ENCODE results near the gene TMPRSS2. TPM values are rescaled to one million over a fixed set of nuclear protein-coding genes. Genes with fewer than 3 reads are reported as not detected.
"Not testable (repeated sequence)": the region's sequence is repeated elsewhere in the genome, so short reads cannot be mapped to it uniquely, and the experiment has no call there.

The TMPRSS2 gene
- total RNA-seq, 1 donor from 2014 or later = not detected

DNA sequence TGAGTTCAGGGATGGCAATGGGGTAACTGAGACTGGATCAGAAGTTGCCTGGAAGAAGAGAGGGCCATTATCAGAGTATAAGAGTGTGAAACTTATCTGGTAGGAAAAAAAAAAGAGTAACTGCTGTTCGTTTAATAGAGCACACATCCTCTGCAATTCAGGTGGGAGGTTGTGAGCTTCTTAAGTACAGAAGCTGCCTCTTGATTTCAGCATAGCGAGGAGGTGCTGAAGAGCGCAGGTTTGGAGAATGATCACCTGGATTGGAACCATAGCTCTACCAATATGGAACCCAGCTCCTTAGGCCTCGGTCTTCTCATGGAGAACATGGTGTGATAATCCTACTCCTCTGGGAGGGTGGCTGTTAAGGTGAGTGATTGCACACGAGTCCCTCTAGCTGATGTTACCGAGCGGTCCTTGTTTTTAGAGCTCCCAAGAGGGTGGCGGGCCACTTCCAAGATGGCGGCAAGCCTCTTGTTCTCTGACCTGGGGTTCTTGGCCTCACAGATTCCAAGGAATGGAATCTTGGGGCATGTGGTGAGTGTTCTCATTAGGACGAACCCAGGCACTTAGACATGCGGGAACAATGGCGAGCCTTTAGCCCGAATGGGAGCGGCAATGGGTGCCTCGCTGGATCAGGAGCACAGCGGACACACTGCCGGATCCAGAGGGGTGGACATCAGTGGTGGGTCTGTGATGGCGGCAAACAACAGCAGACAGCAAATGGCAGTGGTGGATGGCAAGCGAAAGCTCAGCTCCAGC is 85.2 kb downstream of the TMPRSS2 start:
- H3K36me3 ChIP-seq (ENCODE audit: control insufficient read depth in 3 of 3, insufficient read depth in 3 of 3, low read length in 3 of 3) = no peaks in the 10 kb centered on the region
- no peak overlapping the region for H3K4me3 ChIP-seq (ENCODE audit: low read length in 3 of 3)
- H3K4me1 ChIP-seq (ENCODE audit: control insufficient read depth in 3 of 3, insufficient read depth in 3 of 3, low read length in 3 of 3) = peaks cover 10 to 15% (median 10%) of the 10 kb centered on the region in 3 donors
- H3K9me3 ChIP-seq (ENCODE audit: control insufficient read depth in 3 of 3, low read length in 3 of 3) = no peaks in the 10 kb centered on the region
- peaks cover 3 to 11% (median 5%) of the 10 kb centered on the region in 3 donors for H3K27me3 ChIP-seq (ENCODE audit: control insufficient read depth in 3 of 3, insufficient read depth in 3 of 3, low read length in 3 of 3)
- H3K27ac ChIP-seq (ENCODE audit: low read depth, low read length) = no peak overlapping the region
- no peak overlapping the region for H3K9ac ChIP-seq (ENCODE audit: low read depth in 1 of 3, low read length in 3 of 3)

DNA sequence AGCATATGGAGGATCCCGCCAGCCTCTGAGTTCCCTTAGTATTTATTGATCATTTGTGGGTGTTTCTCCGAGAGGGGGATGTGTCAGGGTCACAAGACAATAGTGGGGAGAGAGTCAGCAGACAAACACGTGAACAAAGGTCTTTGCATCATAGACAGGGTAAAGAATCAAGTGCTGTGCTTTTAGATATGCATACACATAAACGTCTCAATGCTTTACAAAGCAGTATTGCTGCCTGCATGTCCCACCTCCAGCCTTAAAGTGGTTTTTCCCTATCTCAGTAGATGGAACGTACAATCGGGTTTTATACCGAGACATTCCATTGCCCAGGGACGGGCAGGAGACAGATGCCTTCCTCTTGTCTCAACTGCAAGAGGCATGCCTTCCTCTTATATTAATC is 87.0 kb downstream of the TMPRSS2 start:
- peak overlapping the region in 2 of 3 donors; percentile 71 to 79 for H3K4me3 ChIP-seq (ENCODE audit: low read length in 3 of 3)
- H3K9me3 ChIP-seq (ENCODE audit: control insufficient read depth in 3 of 3, low read length in 3 of 3); H3K36me3 ChIP-seq (ENCODE audit: control insufficient read depth in 3 of 3, insufficient read depth in 3 of 3, low read length in 3 of 3); H3K27me3 ChIP-seq (ENCODE audit: control insufficient read depth in 3 of 3, insufficient read depth in 3 of 3, low read length in 3 of 3): not testable (repeated sequence)
- peaks cover 5 to 10% (median 8%) of the 10 kb centered on the region in 3 donors for H3K4me1 ChIP-seq (ENCODE audit: control insufficient read depth in 3 of 3, insufficient read depth in 3 of 3, low read length in 3 of 3)
- H3K9ac ChIP-seq (ENCODE audit: low read depth in 1 of 3, low read length in 3 of 3) = peak overlapping the region in 1 of 3 donors; percentile 86
- H3K27ac ChIP-seq (ENCODE audit: low read depth, low read length) = peak overlapping the region; percentile 82

DNA sequence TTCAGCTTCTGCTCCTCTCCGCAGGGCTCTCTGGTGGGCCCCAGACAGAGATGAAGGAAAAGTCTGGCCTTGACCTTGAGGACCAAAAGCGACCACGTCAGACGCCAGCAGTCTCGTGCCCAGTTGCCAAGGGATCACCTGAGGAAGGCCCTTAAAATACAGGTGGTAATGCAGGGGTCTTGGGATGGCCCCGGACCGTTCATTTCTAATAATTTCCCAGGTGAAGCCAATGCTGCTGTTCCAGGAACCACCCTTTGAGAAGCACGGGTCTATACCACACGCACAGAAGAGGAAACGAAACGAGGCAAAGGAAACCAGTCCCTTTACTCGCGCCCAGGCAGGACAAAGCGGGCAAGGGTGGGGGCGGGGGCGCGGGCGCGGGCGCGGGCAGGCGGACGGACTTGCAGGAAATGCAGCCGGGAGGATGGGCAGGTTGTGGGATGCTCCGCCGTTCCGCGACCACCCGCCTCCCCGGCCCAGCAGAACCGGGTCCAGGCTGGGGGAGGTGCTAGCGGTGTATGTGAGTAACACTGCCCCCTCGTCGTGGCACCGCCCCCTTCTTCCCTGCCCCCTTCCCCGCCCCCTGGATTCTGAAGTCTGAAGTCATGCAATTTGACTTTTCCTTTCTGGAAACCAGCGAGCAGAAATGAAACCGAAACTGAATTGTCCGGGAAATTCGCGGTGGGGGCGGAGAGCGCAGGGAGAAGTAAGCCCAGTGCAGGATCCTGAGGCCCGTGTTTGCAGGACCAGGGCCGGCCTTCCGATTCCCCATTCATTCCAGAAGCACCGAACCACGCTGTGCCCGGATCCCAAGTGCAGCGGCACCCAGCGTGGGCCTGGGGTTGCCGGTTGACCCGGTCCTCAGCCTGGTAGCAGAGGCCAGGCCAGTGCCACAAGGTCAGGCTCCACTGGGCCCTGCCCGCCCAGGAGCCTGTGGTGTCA is 87.8 kb downstream of the TMPRSS2 start:
- H3K9me3 ChIP-seq (ENCODE audit: control insufficient read depth in 3 of 3, low read length in 3 of 3) = no peaks in the 10 kb centered on the region
- H3K36me3 ChIP-seq (ENCODE audit: control insufficient read depth in 3 of 3, insufficient read depth in 3 of 3, low read length in 3 of 3) = no peaks in the 10 kb centered on the region
- peak overlapping the region; percentile 82 for H3K27ac ChIP-seq (ENCODE audit: low read depth, low read length)
- H3K9ac ChIP-seq (ENCODE audit: low read depth in 1 of 3, low read length in 3 of 3) = peak overlapping the region; percentile 72 to 86 (median 81)
- peaks cover 0 to 6% (median 5%) of the 10 kb centered on the region in 3 donors for H3K4me1 ChIP-seq (ENCODE audit: control insufficient read depth in 3 of 3, insufficient read depth in 3 of 3, low read length in 3 of 3)
- H3K27me3 ChIP-seq (ENCODE audit: control insufficient read depth in 3 of 3, insufficient read depth in 3 of 3, low read length in 3 of 3) = no peaks in the 10 kb centered on the region
- peak overlapping the region; percentile 71 to 87 (median 79) for H3K4me3 ChIP-seq (ENCODE audit: low read length in 3 of 3)

DNA sequence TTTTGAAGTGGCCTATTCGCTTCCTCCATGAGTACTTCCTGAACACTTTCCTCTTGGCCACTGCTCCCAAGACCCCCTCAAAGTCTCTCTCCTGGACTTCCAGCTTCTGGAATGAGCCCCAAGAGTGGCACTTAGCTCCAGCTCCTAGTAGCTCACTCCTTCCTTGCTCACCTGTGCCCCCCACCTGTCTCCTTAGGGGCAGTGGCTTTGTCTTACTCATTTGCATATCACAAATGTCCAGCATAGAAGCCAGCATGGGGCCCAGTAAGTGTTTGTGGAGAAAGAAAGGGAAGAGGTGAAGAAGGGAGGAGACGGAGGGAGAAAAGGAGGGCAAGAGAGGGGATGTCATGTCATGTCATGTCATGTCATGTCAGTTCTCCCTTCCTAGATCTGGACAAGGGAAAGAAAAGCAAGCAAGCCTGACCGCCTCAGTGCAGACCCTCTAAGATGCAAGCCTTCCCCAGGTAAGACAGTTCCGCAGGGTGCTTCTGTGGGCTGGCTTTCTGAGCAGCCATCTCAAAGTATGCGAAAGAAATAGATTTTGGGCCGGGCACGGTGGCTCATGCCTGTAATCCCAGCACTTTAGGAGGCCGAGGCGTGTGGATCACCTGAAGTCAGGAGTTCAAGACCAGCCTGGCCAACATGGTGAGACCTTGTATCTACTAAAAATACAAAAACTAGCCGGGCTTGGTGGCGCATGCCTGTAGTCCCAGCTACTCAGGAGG is 88.8 kb downstream of the TMPRSS2 start:
- no peaks in the 10 kb centered on the region for H3K27me3 ChIP-seq (ENCODE audit: control insufficient read depth in 3 of 3, insufficient read depth in 3 of 3, low read length in 3 of 3)
- no peak overlapping the region for H3K9ac ChIP-seq (ENCODE audit: low read depth in 1 of 3, low read length in 3 of 3)
- H3K4me1 ChIP-seq (ENCODE audit: control insufficient read depth in 3 of 3, insufficient read depth in 3 of 3, low read length in 3 of 3) = peaks cover 0 to 6% (median 5%) of the 10 kb centered on the region in 3 donors
- no peaks in the 10 kb centered on the region for H3K9me3 ChIP-seq (ENCODE audit: control insufficient read depth in 3 of 3, low read length in 3 of 3)
- H3K27ac ChIP-seq (ENCODE audit: low read depth, low read length) = no peak overlapping the region
- no peaks in the 10 kb centered on the region for H3K36me3 ChIP-seq (ENCODE audit: control insufficient read depth in 3 of 3, insufficient read depth in 3 of 3, low read length in 3 of 3)
- no peak overlapping the region for H3K4me3 ChIP-seq (ENCODE audit: low read length in 3 of 3)

DNA sequence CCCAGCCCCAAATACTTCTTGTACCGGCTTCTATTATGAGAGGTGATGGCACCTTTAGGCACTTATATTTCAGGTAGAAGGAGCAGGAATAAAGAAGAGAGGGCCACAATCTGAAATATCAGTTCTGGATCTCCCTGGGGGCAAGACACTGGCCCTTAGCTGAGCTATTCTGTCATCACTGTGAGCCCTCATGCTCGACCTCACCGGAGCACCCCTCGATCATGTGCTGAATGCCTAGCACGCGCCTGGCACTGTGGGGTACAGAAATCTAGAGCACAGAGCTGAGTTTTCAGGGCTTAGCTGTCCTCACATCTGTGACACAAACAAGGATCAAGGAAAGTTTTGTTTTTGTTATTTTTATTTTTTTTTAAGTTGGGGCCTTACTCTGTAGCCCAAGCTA is 89.6 kb downstream of the TMPRSS2 start:
- Histone ChIP-seq H3K27me3 (ENCODE audit: control insufficient read depth in 3 of 3, insufficient read depth in 3 of 3, low read length in 3 of 3) (no peaks in the 10 kb centered on the region), H3K4me3 (ENCODE audit: low read length in 3 of 3) (no peak overlapping the region), H3K9me3 (ENCODE audit: control insufficient read depth in 3 of 3, low read length in 3 of 3) (no peaks in the 10 kb centered on the region), H3K36me3 (ENCODE audit: control insufficient read depth in 3 of 3, insufficient read depth in 3 of 3, low read length in 3 of 3) (no peaks in the 10 kb centered on the region), H3K9ac (ENCODE audit: low read depth in 1 of 3, low read length in 3 of 3) (no peak overlapping the region), H3K27ac (ENCODE audit: low read depth, low read length) (no peak overlapping the region), H3K4me1 (ENCODE audit: control insufficient read depth in 3 of 3, insufficient read depth in 3 of 3, low read length in 3 of 3) (peaks cover 0 to 6% (median 5%) of the 10 kb centered on the region in 3 donors)

DNA sequence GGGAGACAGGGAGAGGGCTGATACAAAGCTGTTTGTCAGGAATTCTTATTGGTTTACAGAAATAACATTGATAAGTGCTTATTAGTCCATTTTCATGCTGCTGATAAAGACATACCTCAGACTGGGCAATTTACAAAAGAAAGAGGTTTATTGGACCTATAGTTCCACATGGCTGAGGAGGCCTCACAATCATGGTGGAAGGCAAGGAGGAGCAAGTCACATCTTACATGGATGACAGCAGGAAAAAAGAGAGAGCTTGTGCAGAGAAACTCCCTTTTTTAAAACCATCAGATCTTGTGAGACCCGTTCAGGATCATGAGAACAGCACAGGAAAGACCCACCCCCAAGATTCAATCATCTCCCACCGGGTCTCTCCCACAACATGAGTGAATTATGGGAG is 90.5 kb downstream of the TMPRSS2 start:
- not testable (repeated sequence) for H3K9ac ChIP-seq (ENCODE audit: low read depth in 1 of 3, low read length in 3 of 3); H3K27me3 ChIP-seq (ENCODE audit: control insufficient read depth in 3 of 3, insufficient read depth in 3 of 3, low read length in 3 of 3); H3K9me3 ChIP-seq (ENCODE audit: control insufficient read depth in 3 of 3, low read length in 3 of 3); H3K27ac ChIP-seq (ENCODE audit: low read depth, low read length); H3K4me1 ChIP-seq (ENCODE audit: control insufficient read depth in 3 of 3, insufficient read depth in 3 of 3, low read length in 3 of 3); H3K36me3 ChIP-seq (ENCODE audit: control insufficient read depth in 3 of 3, insufficient read depth in 3 of 3, low read length in 3 of 3); H3K4me3 ChIP-seq (ENCODE audit: low read length in 3 of 3)

Small RNAs within 50 kb of the gene (small RNA-seq; reads per million reads assigned to genes)
- gene RF00421 = not detected

Other genes with a start within 250 kb of the TMPRSS2 start
- not detected for gene FAM3B, start 191.4 kb downstream of the TMPRSS2 start, total RNA-seq
- gene MX2, start 146.1 kb downstream of the TMPRSS2 start, total RNA-seq = 6.8 TPM
- gene MX1, start 81.9 kb downstream of the TMPRSS2 start, total RNA-seq = 11.0 TPM

Data from skeletal muscle tissue (tissue), 5 donors.